Measurements from ENCODE around the gene CFAP73.

The CFAP73 gene

DNA sequence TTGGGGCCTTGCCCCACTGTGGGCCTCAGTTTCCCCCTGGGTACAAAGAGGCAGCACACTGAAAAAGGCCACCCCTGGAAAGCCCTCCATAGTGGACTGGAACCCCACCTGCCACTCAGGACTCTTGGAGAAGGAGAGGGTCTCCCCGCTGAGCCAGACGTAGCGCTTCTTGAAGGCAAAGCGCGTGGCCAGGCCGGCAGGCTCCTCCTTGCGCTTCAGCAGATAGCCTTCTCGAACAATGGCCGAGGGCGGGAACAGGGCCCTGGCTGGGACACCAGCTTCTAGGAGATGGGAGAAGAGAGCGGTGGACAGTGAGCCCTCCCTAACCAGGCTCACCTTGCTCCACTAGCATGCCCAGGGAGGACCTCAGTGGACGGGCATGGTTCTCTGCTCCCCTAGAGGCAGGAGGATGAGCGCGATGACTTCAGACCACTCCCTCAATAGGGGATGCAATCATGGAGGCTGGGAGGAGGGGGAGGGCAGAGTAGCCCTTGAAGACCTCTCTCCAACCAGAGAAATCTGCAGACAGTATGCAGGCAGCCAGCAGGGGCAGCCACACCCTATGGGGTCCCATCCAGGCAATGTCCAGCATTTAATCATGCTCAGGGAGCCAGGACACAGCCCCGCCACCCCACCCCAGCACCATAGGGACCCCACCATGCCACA lies 43.8 kb upstream of the CFAP73 start:
- in situ Hi-C loops (cut with MboI; ENCODE audit: low pct_unique_long_range_greater_than_20kb, low sequenced_read_pairs, unreplicated experiment): no loop called here
- DNase-seq (ENCODE audit: low spot score): no peak
- TF ChIP-seq, protein P1, sequence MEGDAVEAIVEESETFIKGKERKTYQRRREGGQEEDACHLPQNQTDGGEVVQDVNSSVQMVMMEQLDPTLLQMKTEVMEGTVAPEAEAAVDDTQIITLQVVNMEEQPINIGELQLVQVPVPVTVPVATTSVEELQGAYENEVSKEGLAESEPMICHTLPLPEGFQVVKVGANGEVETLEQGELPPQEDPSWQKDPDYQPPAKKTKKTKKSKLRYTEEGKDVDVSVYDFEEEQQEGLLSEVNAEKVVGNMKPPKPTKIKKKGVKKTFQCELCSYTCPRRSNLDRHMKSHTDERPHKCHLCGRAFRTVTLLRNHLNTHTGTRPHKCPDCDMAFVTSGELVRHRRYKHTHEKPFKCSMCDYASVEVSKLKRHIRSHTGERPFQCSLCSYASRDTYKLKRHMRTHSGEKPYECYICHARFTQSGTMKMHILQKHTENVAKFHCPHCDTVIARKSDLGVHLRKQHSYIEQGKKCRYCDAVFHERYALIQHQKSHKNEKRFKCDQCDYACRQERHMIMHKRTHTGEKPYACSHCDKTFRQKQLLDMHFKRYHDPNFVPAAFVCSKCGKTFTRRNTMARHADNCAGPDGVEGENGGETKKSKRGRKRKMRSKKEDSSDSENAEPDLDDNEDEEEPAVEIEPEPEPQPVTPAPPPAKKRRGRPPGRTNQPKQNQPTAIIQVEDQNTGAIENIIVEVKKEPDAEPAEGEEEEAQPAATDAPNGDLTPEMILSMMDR (IDR thresholded peaks at IDR 0.05; ENCODE audit: extremely low read depth, insufficient read depth, missing control alignments): no peak

DNA sequence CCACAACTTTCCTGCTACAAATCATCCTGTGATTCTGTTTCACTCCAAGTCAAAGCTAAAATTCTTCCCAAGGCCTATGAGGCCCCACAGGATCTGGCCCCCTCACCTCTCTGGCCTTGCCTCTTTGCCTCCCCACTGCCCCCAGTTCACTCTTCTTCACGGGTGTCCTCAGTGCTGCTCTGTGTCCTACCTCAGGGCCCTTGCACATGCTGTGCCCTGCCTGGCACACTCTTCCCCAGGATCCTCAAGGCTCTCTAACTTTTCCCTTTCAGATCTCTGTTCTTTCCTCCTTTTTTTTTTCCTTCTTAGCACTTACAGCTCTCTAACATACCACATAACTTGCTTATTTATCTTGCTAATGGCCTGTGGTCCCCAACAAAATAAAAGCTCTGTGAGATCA lies 43.2 kb upstream of the CFAP73 start:
- in situ Hi-C loops (cut with MboI; ENCODE audit: low pct_unique_long_range_greater_than_20kb, low sequenced_read_pairs, unreplicated experiment): no loop called here
- TF ChIP-seq, protein P1 (IDR thresholded peaks at IDR 0.05; ENCODE audit: extremely low read depth, insufficient read depth, missing control alignments): no peak
- DNase-seq (ENCODE audit: low spot score): no peak

DNA sequence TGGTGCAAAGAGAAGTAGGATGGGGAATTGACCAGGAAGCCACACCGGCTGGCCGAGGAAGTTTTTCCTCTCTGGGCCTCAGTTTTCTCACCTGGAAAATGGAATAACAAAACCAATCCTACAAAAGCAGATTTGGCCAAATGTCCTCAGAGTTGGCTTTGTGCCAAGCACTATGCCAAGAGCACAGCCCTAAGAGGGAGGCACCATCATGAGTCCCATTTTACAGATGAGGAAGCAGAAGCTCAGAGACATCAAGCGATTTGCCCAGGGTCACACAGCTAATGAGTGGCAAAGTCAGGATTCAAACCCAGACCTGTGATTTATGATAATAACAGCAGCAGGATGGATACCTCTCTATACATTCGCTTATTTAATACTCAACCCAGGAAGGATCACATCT lies 41.2 kb upstream of the CFAP73 start:
- TF ChIP-seq, protein P1 (IDR thresholded peaks at IDR 0.05; ENCODE audit: extremely low read depth, insufficient read depth, missing control alignments): no peak
- no peak for DNase-seq (ENCODE audit: low spot score)
- in situ Hi-C loops (cut with MboI; ENCODE audit: low pct_unique_long_range_greater_than_20kb, low sequenced_read_pairs, unreplicated experiment): no loop called here

DNA sequence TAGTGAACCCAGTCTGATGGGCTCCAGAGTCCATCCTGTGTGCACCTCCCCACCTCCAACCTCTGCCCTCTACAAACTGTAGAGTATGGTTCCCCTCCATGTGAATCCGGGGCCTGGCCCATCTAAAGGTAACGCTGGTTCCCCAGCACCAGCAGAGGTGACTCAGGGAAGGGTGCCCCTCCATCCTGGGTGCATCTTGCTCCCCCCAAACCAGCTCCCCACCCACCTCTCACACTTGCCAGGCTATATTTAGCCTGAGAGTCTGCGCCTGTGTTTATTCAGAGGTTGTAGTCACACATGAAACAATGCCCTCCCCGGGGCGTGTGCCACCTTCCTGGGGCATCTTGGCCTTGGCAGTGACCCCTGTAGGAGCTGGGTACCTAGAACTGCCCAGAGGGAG lies 40.2 kb upstream of the CFAP73 start:
- TF ChIP-seq, protein P1 (IDR thresholded peaks at IDR 0.05; ENCODE audit: extremely low read depth, insufficient read depth, missing control alignments): no peak

DNA sequence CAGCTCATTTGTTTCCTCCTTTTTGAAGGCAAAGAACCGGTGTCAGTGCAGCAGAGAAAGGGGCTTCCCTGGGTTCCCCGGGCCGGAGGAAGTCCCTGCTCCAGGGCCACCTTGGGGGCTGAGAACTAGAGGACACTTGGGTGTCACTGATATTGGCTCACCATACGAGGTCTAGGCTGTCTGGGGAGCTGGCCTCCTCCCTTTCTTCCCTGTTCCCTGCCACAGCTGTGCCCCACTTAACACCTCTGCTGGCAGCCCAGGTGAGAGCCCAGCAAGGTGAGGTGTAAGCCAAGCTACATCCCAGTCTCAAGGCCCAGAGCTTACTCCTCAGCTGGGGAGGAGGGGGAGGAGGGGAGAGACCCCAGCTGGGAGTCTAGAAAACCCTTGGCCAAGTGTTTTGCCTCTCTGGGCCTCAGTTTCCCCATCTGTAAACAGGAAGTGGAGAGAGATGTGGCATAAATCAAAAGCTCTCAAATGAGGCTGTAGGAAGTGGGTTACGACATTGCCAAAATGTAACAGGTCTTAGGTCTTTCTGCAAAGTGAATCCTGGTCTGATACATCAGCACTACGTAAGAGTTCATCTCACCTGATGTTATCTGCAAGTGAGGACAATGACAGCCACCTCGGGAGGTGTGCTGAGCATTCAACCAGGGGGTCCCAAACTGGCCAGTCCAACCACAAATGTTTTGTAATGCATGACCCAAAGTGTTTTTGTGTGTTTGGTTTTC lies 39.5 kb upstream of the CFAP73 start:
- DNase-seq (ENCODE audit: low spot score): no peak
- in situ Hi-C loops (cut with MboI; ENCODE audit: low pct_unique_long_range_greater_than_20kb, low sequenced_read_pairs, unreplicated experiment): no loop called here
- TF ChIP-seq, protein P1 (IDR thresholded peaks at IDR 0.05; ENCODE audit: extremely low read depth, insufficient read depth, missing control alignments): no peak

More for the DNA sequence above, 40.2 kb upstream of the CFAP73 start:
- DNase-seq (ENCODE audit: low spot score): no peak
- in situ Hi-C loops (cut with MboI; ENCODE audit: low pct_unique_long_range_greater_than_20kb, low sequenced_read_pairs, unreplicated experiment): no loop called here

DNA sequence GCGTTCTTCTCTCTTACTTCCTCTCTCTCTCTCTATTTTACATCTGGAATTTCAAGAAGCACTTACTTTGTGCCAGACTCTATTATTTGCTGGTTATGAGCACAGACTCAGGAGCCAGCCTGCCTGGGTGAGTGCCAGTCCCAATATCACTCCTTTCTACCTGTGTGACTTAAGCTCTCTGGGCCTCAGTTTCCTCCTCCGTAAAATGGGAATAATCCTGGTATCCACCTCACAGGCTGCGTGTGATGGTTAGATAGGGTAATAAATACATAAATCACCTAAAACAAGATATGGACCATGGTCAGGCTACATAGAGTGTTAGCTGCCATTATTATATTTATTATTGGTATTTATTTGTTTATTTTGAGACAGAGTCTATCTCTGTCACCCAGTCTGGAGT lies 38.3 kb upstream of the CFAP73 start:
- DNase-seq (ENCODE audit: low spot score): no peak
- TF ChIP-seq, protein P1 (IDR thresholded peaks at IDR 0.05; ENCODE audit: extremely low read depth, insufficient read depth, missing control alignments): no peak
- in situ Hi-C loops (cut with MboI; ENCODE audit: low pct_unique_long_range_greater_than_20kb, low sequenced_read_pairs, unreplicated experiment): no loop called here

All from GM13977 (cell line).